HepG2 (cell line): ENCODE data around the gene COX8C. TPM values are rescaled to one million over a fixed set of nuclear protein-coding genes. Genes with fewer than 3 reads are reported as not detected.

Experiments
- ATAC-seq: fragments of 200-7000 bp; cut with Tn5 transposase; 3 replicates; pipeline ENCODE4 v1.9.1; 2020; ENCODE audit warnings: mild to moderate bottlenecking, moderate library complexity
- BruUV-seq: library from RNA; stranded (reverse); fragments of 400-500 nt; replicated peaks from 2 replicates; lab custom pipeline; 2021; lab: Mats Ljungman, UMichigan
- CTCF ChIA-PET: fragments of 300-600 bp; formaldehyde crosslinking; extraction: SDS; loops from one replicate; lab custom pipeline; 2021; ENCODE audit warnings: low total read pairs, inconsistent platforms, low intra/inter-chr PET ratio; lab: Yijun Ruan, JAX
- POLR2A ChIA-PET: fragments of 350-600 bp; sonication (Branson Sonifier 250); formaldehyde crosslinking; loops from one replicate; lab custom pipeline; 2020; ENCODE audit warnings: antibody characterized with exemption, inconsistent platforms; lab: Yijun Ruan, JAX
- DNase-seq: peaks from one replicate; pipeline ENCODE4 v3.0.0-alpha.2; 2015; ENCODE audit warnings: low spot score
- FAIRE-seq: peaks from 3 replicates; lab custom pipeline; 2011; peaks lifted over from hg19 to GRCh38; lab: Jason Lieb, UNC
- H2AFZ ChIP-seq: one replicate; pipeline ENCODE4 v1.6.1; 2011; ENCODE audit warnings: low read length, inconsistent platforms
- H3K27ac ChIP-seq: fragments of 300-600 bp; 3 replicates; pipeline ENCODE4 v1.8.0; 2011; ENCODE audit warnings: mixed run types, mild to moderate bottlenecking, mixed read lengths, low read length, inconsistent platforms; ENCODE audit not compliant: insufficient read depth; ENCODE audit errors: extremely low read length
- H3K27me3 ChIP-seq, 2 experiments: fragments of 200-600 bp in 1 of 2; 2 replicates in 1 of 2; 3 replicates in 1 of 2; pipeline versions ENCODE4 v1.6.0 to v1.8.0; 2011; ENCODE audit warnings: low read length in 2 of 2, mild to moderate bottlenecking in 2 of 2, moderate library complexity in 2 of 2, inconsistent platforms in 1 of 2; ENCODE audit not compliant: insufficient read depth in 2 of 2, control insufficient read depth in 1 of 2
- H3K36me3 ChIP-seq, 2 experiments: fragments of 200-600 bp in 1 of 2; replicated peaks in 1 of 2; 2 replicates in 1 of 2; 3 replicates in 1 of 2; pipeline versions ENCODE4 v1.5.1 to v1.8.0; 2011; ENCODE audit warnings: low read length in 2 of 2, inconsistent platforms in 1 of 2; ENCODE audit not compliant: insufficient read depth in 2 of 2, control insufficient read depth in 1 of 2
- H3K4me1 ChIP-seq: 2 replicates; pipeline ENCODE4 v1.5.1; 2012; ENCODE audit warnings: low read length, inconsistent platforms; ENCODE audit not compliant: insufficient read depth
- H3K4me2 ChIP-seq: 2 replicates; pipeline ENCODE4 v1.6.0; 2011; ENCODE audit warnings: low read depth, low read length, inconsistent platforms
- H3K4me3 ChIP-seq, 3 experiments: fragments of 200-600 bp in 1 of 3; sonication (generic), shearing (Covaris generic) in 1 of 3; replicated peaks in 1 of 3; 2 replicates each; pipeline ENCODE4 v1.5.1; 2011 to 2016; ENCODE audit warnings: low read length in 3 of 3, inconsistent platforms in 2 of 3, low read depth in 2 of 3, mild to moderate bottlenecking in 2 of 3, control low read depth in 1 of 3, mixed read lengths in 1 of 3; ENCODE audit not compliant: insufficient read depth in 1 of 3
- H3K79me2 ChIP-seq: one replicate; pipeline ENCODE4 v1.6.1; 2011; ENCODE audit warnings: low read length, inconsistent platforms; ENCODE audit not compliant: insufficient read depth
- H3K9ac ChIP-seq: 2 replicates; pipeline ENCODE4 v1.6.0; 2011; ENCODE audit warnings: mild to moderate bottlenecking, low read depth, low read length, inconsistent platforms; ENCODE audit not compliant: insufficient read depth
- H3K9me3 ChIP-seq: 2 replicates; pipeline ENCODE4 v1.5.1; 2012; ENCODE audit warnings: mild to moderate bottlenecking, low read length
- H4K20me1 ChIP-seq: 2 replicates; pipeline ENCODE4 v1.6.0; 2011; ENCODE audit warnings: inconsistent platforms, mild to moderate bottlenecking, low read length, moderate library complexity; ENCODE audit not compliant: insufficient read depth
- GZF1 ChIP-seq: sonication (generic); formaldehyde crosslinking; IDR thresholded peaks from 2 replicates; pipeline ENCODE4 v1.5.1; 2020; ENCODE audit warnings: mild to moderate bottlenecking, missing genetic modification reagents
- MAFK ChIP-seq, 2 experiments: IDR thresholded peaks in 1 of 2; conservative IDR thresholded peaks in 1 of 2; 2 replicates each; pipeline ENCODE4 v1.6.1; 2011; ENCODE audit warnings: improper control_type of control experiment in 2 of 2, low read length in 2 of 2
- RARG ChIP-seq: sonication (generic); formaldehyde crosslinking; IDR thresholded peaks from 2 replicates; pipeline ENCODE4 v1.4.0; 2020; ENCODE audit warnings: low read depth, mild to moderate bottlenecking, missing genetic modification reagents
- ZKSCAN1 ChIP-seq: fragments of 150-350 bp; IDR thresholded peaks from 2 replicates; pipeline ENCODE4 v1.6.1; 2014; ENCODE audit warnings: low read length
- ZNF788 ChIP-seq: sonication (generic); formaldehyde crosslinking; IDR thresholded peaks from 2 replicates; pipeline ENCODE4 v1.5.0; 2020; ENCODE audit warnings: mild to moderate bottlenecking, missing genetic modification reagents, borderline replicate concordance
- ZSCAN9 ChIP-seq: IDR thresholded peaks from 2 replicates; pipeline ENCODE4 v1.6.1; 2016; ENCODE audit warnings: borderline replicate concordance
- WGBS: methylation state at CpG from one replicate; pipeline ENCODE4 v1.1.6; 2017; ENCODE audit warnings: low lambda C conversion rate; 5-methylcytosine and 5-hydroxymethylcytosine counted together
- in situ Hi-C: cut with HindIII; loops from 2 replicates; pipeline ENCODE4 v1.10.0; 2017; ENCODE audit warnings: low pct_unique_long_range_greater_than_20kb; ENCODE audit not compliant: extremely low pct_ligation_motif_present
- intact Hi-C: fragments of 100-400 bp; cut with micrococcal nuclease; formaldehyde crosslinking; loops from one replicate; pipeline ENCODE4 v1.10.0; 2022; ENCODE audit not compliant: unreplicated experiment
- polyA plus RNA-seq, 8 experiments: library from polyadenylated mRNA; depleted of rRNA in 3 of 8; stranded (reverse) in 7 of 8; unstranded in 1 of 8; fragments of >200 nt; fragmentation: Illumina TruSeq in 4 of 8; extraction: Trizol in 4 of 8; gene quantifications; 2 replicates each; pipeline versions ENCODE4 v1.2.1 to v1.2.3, GENCODE V29; 2011 to 2016; ENCODE audit warnings: low read depth in 4 of 8, missing spikeins in 1 of 8, mixed read lengths in 1 of 8; ENCODE audit not compliant: insufficient read depth in 1 of 8
- total RNA-seq, 5 experiments: library from RNA; depleted of rRNA; stranded (reverse); fragments of >200 nt; fragmentation: Illumina TruSeq; extraction: Trizol; gene quantifications; 2 replicates each; pipeline ENCODE4 v1.2.3, GENCODE V29; 2016; ENCODE audit warnings: low read depth in 1 of 5
- TF ChIP-seq, protein P1 (sequence below): sonication (generic); formaldehyde crosslinking; IDR thresholded peaks from 2 replicates; pipeline ENCODE4 v1.4.0; 2020; ENCODE audit warnings: missing genetic modification reagents

Gene COX8C
- total and polyA plus RNA-seq, 2 of the 13 experiments (the other 11 are each of a cell fraction or from before 2014, with no cell fraction given), result not detected

DNA sequence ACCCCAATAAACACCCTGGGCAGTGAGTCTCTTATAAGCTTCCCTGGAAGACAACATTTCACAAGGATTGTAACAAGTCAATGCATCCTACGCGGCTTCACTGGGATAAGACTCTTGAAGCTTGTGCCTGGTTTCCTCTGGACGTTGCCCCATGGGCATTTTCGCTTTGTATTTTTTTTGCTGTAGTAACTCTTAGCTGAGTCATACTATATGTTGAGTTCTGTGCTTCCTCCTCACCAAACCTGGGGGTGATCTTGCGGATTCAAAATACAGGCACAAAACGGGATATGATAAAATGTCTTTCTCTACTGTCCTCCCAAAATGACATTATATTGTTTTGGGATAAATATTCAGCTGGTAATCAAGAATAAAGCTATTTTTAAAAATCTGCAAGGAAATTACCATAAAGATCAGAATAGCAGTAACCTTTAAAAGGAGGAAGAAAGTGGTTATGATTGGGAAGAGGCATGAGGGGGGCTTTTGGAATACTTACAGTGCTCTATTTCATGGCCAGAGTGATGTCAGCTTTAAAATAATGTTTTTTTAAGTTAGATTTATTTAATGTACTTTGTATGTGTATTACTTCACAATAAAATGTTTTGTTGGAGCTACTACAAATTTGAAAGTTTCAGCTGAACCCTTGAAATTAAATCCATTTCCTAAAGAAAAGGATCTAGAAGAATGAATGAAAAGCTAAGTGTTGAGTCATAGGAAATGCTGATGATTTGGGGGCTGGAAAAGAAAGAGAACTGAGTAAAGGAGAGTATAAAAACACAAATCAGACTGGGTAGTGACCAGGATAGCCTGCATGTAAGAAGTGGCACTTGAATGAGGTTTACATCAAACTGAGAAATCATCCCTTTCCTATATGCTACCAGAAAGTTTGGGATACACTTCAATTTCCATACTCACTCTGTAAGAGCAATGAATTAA, 28.8 kb upstream of the COX8C start:
- H3K9ac ChIP-seq, result no peak overlapping the region
- 83% methylated on average over 6 of the region's 6 CpGs for WGBS
- peaks cover 32% of the 10 kb centered on the region for H4K20me1 ChIP-seq
- in situ Hi-C loops (no loop called here), intact Hi-C loops (no loop called here)
- ChIA-PET CTCF (no interaction called here), POLR2A (interaction anchor here (0.8 to 1.2 kb wide), 2 partner anchors 12 to 14 kb away, joined by 3 read pairs; no protein-coding TSS in a partner anchor)
- peaks cover 90% of the 10 kb centered on the region for H3K79me2 ChIP-seq
- 0 out of 3 replicates have a peak, but pooled peaks have one; percentile 35 for ATAC-seq
- H3K27me3 ChIP-seq, result no peaks in the 10 kb centered on the region
- no peaks in the 10 kb centered on the region for H3K36me3 ChIP-seq
- no peak for DNase-seq
- H2AFZ ChIP-seq, result no peak overlapping the region
- no peak overlapping the region for H3K4me3 ChIP-seq
- no peak overlapping the region for H3K27ac ChIP-seq
- H3K4me1 ChIP-seq, result peaks cover 29% of the 10 kb centered on the region
- no peak for FAIRE-seq
- H3K4me2 ChIP-seq, result no peak overlapping the region
- BruUV-seq, result no TSS peak
- TF ChIP-seq ZNF788 (CRISPR knock-in tag) (no peak), ZKSCAN1 (no peak), GZF1 (CRISPR knock-in tag) (peak; percentile 77; the same call in 1 of the 2 replicates), RARG (CRISPR knock-in tag) (no peak), ZSCAN9 (no peak), MAFK (conservative IDR thresholded peaks at IDR 0.05 in 1 of 2, IDR thresholded peaks at IDR 0.05 in 1 of 2; ENCODE audit: low read length in 2 of 2) (0 out of 4 replicates have a peak, but pooled peaks of 1 of the 2 experiments have one; percentile 9)
- TF ChIP-seq, protein P1, sequence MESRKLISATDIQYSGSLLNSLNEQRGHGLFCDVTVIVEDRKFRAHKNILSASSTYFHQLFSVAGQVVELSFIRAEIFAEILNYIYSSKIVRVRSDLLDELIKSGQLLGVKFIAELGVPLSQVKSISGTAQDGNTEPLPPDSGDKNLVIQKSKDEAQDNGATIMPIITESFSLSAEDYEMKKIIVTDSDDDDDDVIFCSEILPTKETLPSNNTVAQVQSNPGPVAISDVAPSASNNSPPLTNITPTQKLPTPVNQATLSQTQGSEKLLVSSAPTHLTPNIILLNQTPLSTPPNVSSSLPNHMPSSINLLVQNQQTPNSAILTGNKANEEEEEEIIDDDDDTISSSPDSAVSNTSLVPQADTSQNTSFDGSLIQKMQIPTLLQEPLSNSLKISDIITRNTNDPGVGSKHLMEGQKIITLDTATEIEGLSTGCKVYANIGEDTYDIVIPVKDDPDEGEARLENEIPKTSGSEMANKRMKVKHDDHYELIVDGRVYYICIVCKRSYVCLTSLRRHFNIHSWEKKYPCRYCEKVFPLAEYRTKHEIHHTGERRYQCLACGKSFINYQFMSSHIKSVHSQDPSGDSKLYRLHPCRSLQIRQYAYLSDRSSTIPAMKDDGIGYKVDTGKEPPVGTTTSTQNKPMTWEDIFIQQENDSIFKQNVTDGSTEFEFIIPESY, result peak; percentile 78
- H3K9me3 ChIP-seq, result no peaks in the 10 kb centered on the region
